Panc1 (cell line): ENCODE results near the gene CDK17. TPM values are rescaled to one million over a fixed set of nuclear protein-coding genes. Genes with fewer than 3 reads are reported as not detected.
"Not testable (repeated sequence)": the region's sequence is repeated elsewhere in the genome, so short reads cannot be mapped to it uniquely, and the experiment has no call there.

Experiments
- ATAC-seq: fragments of 200-7000 bp; cut with Tn5 transposase; 2 replicates; pipeline ENCODE4 v1.9.1; 2020; ENCODE audit warnings: mild to moderate bottlenecking, moderate library complexity
- BruUV-seq: library from RNA; stranded (reverse); fragments of 400-500 nt; replicated peaks from 2 replicates; lab custom pipeline; 2021; lab: Mats Ljungman, UMichigan
- CTCF ChIA-PET: fragments of 300-600 bp; sonication (Branson Sonifier 250); formaldehyde crosslinking; loops from one replicate; lab custom pipeline; 2022; ENCODE audit warnings: antibody characterized with exemption; lab: Charles Lee
- POLR2A ChIA-PET: fragments of 300-600 bp; sonication (Branson Sonifier 250); formaldehyde crosslinking; loops from one replicate; lab custom pipeline; 2022; ENCODE audit warnings: antibody characterized with exemption; lab: Charles Lee
- DNase-seq: peaks from one replicate; pipeline ENCODE4 v3.0.0-alpha.2; 2010; ENCODE audit warnings: low read depth, low spot score
- H3K27ac ChIP-seq: 2 replicates; pipeline ENCODE4 v1.5.1; 2011; ENCODE audit warnings: mild to moderate bottlenecking, low read length, inconsistent platforms
- H3K27me3 ChIP-seq: fragments of 200-500 bp; sonication (Bioruptor generic); 2 replicates; pipeline ENCODE4 v1.6.0; 2014; ENCODE audit warnings: low read length, inconsistent platforms; ENCODE audit not compliant: control insufficient read depth, insufficient read depth
- H3K36me3 ChIP-seq: fragments of 200-500 bp; sonication (Bioruptor generic); 2 replicates; pipeline ENCODE4 v1.5.1; 2014; ENCODE audit warnings: inconsistent platforms, mild to moderate bottlenecking, low read length, moderate library complexity; ENCODE audit not compliant: control insufficient read depth, insufficient read depth
- H3K4me1 ChIP-seq: 2 replicates; pipeline ENCODE4 v1.5.1; 2011; ENCODE audit warnings: inconsistent platforms, mild to moderate bottlenecking, low read length, moderate library complexity; ENCODE audit not compliant: control insufficient read depth, insufficient read depth
- H3K4me3 ChIP-seq, 2 experiments: 2 replicates each; pipeline ENCODE4 v1.5.1; 2011 to 2012; ENCODE audit warnings: low read depth in 2 of 2, low read length in 2 of 2, mild to moderate bottlenecking in 2 of 2, inconsistent platforms in 1 of 2, moderate library complexity in 1 of 2
- H3K9me3 ChIP-seq: fragments of 200-500 bp; sonication (Bioruptor generic); 2 replicates; pipeline ENCODE4 v1.5.1; 2014; ENCODE audit warnings: low read depth, mild to moderate bottlenecking, inconsistent platforms, low read length, moderate library complexity; ENCODE audit not compliant: control insufficient read depth, insufficient read depth
- CTCF ChIP-seq: fragments of 450-650 bp; IDR thresholded peaks from 2 replicates; pipeline ENCODE4 v1.5.1; 2017; ENCODE audit warnings: mild to moderate bottlenecking
- POLR2AphosphoS5 ChIP-seq: IDR thresholded peaks from 2 replicates; pipeline ENCODE4 v1.6.1; 2012; ENCODE audit warnings: mild to moderate bottlenecking, low read depth, low read length, moderate library complexity
- REST ChIP-seq, 2 experiments: IDR thresholded peaks; 2 replicates each; pipeline ENCODE4 v1.6.1; 2011 to 2012; ENCODE audit warnings: low read depth in 2 of 2, control low read depth in 1 of 2, low read length in 1 of 2, mild to moderate bottlenecking in 1 of 2, moderate library complexity in 1 of 2; ENCODE audit not compliant: insufficient read depth in 1 of 2
- SIN3A ChIP-seq: IDR thresholded peaks from 2 replicates; pipeline ENCODE4 v1.6.1; 2012; ENCODE audit warnings: low read depth, mild to moderate bottlenecking, low read length, moderate library complexity, borderline replicate concordance; ENCODE audit not compliant: insufficient read depth
- TCF7L2 ChIP-seq: IDR thresholded peaks from 2 replicates; pipeline ENCODE4 v1.6.1; 2011; ENCODE audit warnings: mild to moderate bottlenecking, low read depth, low read length, inconsistent platforms
- in situ Hi-C: cut with HindIII; loops from 2 replicates; pipeline ENCODE4 v1.10.0; 2016; ENCODE audit warnings: low sequenced_read_pairs, low pct_unique_long_range_greater_than_20kb
- intact Hi-C: fragments of 100-400 bp; cut with micrococcal nuclease; formaldehyde crosslinking; loops from one replicate; pipeline ENCODE4 v1.10.0; 2022; ENCODE audit not compliant: unreplicated experiment
- total RNA-seq: library from RNA; stranded (reverse); gene quantifications from one replicate; pipeline ENCODE4 v1.2.1, GENCODE V29; 2021; ENCODE audit not compliant: unreplicated experiment

The CDK17 gene
- total RNA-seq, 1 experiment from 2014 or later, result 23.2 TPM

GRCh38 chr12:96322720-96323119, 77.5 kb downstream of the CDK17 start:
- no peak for TF ChIP-seq CTCF
- TF ChIP-seq TCF7L2, result no peak
- no peak for TF ChIP-seq REST (IDR thresholded peaks at IDR 0.05; ENCODE audit: insufficient read depth in 1 of 2, low read depth in 2 of 2, low read length in 1 of 2)
- no peak for TF ChIP-seq SIN3A
- TF ChIP-seq POLR2AphosphoS5, result no peak
- CTCF ChIA-PET, result no interaction called here
- no peaks in the 10 kb centered on the region; the same call in 1 of the 2 replicates for H3K36me3 ChIP-seq
- ATAC-seq, result no peak
- no TSS peak for BruUV-seq
- H3K4me1 ChIP-seq, result no peaks in the 10 kb centered on the region
- H3K9me3 ChIP-seq, result no peaks in the 10 kb centered on the region
- intact Hi-C loops, result no loop called here
- H3K4me3 ChIP-seq, result no peak overlapping the region
- in situ Hi-C loops, result no loop called here
- no peaks in the 10 kb centered on the region for H3K27me3 ChIP-seq
- POLR2A ChIA-PET, result interaction anchor here (0.7 kb wide), 1 partner anchor 43 kb away, joined by 3 read pairs; no protein-coding TSS in a partner anchor
- no peak for DNase-seq
- H3K27ac ChIP-seq, result no peak overlapping the region

GRCh38 chr12:96321941-96322340, 78.3 kb downstream of the CDK17 start:
- DNase-seq, result no peak
- TF ChIP-seq TCF7L2, result no peak
- TF ChIP-seq REST (IDR thresholded peaks at IDR 0.05; ENCODE audit: insufficient read depth in 1 of 2, low read depth in 2 of 2, low read length in 1 of 2), result no peak
- TF ChIP-seq POLR2AphosphoS5, result no peak
- TF ChIP-seq SIN3A, result no peak
- TF ChIP-seq CTCF, result no peak
- POLR2A ChIA-PET, result no interaction called here
- ATAC-seq, result no peak
- in situ Hi-C loops (no loop called here), intact Hi-C loops (no loop called here)
- Histone ChIP-seq H3K4me3 (no peak overlapping the region), H3K27ac (no peak overlapping the region), H3K27me3 (no peaks in the 10 kb centered on the region), H3K4me1 (no peaks in the 10 kb centered on the region), H3K9me3 (no peaks in the 10 kb centered on the region), H3K36me3 (no peaks in the 10 kb centered on the region; the same call in 1 of the 2 replicates)
- BruUV-seq, result no TSS peak
- CTCF ChIA-PET, result interaction anchor here (0.6 kb wide), 1 partner anchor 40 kb away, joined by 3 read pairs; no protein-coding TSS in a partner anchor

- H3K27me3 ChIP-seq, H3K4me3 ChIP-seq, CTCF ChIA-PET, H3K4me1 ChIP-seq, H3K36me3 ChIP-seq, POLR2A ChIA-PET, BruUV-seq, H3K27ac ChIP-seq, in situ Hi-C loops, H3K9me3 ChIP-seq, intact Hi-C loops, ATAC-seq, DNase-seq: not testable (repeated sequence)
Measured at GRCh38 chr12:96317801-96318200, 82.4 kb downstream of the CDK17 start.
